DMS53 (cell line): ENCODE results near the gene IRF3.
"Not testable (repeated sequence)": the region's sequence is repeated elsewhere in the genome, so short reads cannot be mapped to it uniquely, and the experiment has no call there.

Experiments used
- DNase-seq: peaks from one replicate; lab custom pipeline; 2025; lab: John Stamatoyannopoulos, UW

IRF3 gene

DNA sequence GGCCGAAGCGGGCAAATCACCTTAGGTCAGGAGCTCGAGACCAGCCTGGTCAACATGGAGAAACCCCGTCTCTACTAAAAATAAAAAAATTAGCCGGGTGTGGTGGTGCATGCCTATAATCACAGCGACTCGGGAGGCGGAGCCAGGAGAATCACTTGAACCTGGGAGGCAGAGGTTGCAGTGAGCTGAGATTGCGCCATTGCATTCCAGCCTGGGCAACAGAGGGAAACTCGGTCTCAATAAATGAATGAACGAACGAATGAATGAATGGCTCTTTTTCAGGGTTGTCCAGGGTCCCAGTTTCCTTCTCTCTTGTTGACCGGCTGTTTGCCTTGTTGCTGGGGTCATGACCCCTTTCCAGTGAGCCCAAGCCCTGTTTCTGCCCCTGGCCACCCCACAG lies 47.8 kb downstream of the IRF3 start:
- not testable (repeated sequence) for DNase-seq

DNA sequence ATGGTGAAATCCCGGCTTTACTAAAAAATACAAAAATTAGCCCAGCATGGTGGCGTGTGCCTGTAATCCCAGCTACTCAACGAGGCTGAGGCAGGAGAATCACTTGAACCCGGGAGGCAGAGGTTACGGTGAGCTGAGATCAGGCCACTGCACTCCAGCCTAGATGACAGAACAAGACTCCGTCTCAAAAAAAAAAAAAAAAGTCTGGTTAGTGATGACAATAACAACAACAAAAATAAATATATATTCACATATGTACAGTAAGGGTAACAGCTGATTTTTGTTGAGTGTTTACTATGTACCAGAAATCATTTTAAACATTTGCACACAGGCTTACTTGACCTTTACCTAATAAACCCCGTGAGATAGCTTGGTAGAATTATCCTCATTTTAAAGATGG lies 48.7 kb downstream of the IRF3 start:
- DNase-seq = no peak

DNA sequence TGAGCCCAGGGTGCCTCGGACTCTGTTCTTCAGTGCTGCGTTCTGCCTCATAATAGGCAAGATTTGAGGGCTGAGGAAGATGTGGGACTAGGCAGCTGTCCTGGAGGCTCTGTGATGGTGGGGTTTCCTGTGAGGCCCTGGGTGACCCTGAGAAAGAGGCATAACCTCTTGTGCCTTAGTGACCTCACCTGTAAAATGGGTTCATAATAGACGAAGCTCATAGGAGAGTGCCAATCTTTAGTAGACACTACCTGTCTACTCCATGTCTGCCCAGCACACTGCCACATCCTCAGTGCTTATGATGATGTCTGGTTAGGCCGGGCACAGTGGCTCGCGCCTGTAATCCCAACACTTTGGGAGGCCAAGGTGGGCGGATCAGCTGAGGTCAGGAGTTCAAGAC lies 49.1 kb downstream of the IRF3 start:
- DNase-seq = no peak

DNA sequence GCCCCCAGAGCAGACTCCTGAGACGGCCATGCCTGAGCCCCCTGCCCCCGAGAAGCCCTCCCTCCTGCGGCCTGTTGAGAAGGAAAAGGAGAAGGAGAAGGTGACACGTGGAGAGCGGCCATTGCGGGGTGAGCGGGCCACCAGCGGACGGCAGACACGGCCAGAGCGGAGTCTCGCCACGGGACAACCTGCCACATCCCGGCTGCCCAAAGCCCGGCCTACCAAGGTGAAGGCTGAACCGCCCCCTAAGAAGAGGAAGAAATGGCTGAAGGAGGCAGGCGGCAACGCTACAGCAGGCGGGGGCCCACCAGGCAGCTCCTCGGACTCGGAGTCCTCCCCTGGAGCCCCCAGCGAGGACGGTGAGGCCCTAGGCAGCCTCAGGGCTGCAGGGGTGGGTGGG lies 49.8 kb downstream of the IRF3 start:
- no peak for DNase-seq

DNA sequence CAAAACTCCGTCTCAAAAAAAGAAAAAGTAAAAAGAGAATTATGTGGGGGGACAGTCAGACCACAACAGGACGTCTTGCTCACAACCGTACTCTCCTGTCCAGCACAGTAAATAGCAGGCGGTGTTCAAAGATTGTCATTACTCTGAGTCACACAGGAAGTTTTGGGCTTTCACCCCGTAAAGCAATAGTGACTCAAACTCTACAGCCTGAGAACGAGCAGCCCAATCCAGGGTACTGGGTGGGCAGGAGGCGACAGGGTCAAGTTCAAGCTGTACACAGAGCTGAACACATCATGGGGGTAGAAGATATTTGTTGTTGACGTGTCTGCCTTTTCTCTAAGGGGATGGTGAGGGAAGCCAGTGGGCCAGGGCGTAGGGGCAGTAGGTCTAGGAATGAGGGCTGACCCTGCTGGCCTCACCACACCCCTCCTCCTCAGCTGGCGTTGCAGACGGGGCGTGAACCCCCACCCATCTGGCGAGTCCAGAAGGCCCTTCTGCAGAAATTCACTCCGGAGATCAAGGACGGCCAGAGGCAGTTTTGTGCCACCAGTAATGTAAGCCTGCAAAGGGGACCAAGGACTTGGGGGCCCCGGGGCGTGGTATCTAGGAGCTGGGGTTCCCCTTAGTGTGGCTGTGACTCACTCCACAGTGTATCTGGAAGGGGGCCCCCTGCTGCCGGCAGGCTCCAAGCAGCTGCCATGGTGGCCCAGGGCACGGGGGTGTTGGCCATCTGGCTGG lies 51.4 kb downstream of the IRF3 start:
- DNase-seq = no peak

DNA sequence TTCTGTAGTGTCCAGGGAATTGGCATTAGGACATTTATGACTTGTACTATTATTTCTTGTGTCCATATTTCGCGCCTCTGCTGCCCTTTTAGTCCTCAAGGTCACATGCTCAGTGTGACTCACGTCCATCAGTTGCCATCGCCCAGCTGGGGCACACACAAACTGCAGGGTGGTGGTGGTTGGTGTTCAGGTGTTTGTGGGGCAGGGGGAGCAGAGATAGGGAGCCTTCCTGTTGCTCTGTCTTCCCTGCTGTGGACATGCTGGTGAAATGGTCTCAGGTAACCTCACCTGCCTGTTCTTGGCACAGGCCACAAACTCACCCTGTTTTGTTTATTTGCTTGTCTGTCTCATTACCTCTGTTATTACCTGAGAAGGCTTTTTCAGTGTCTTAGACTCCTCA lies 52.3 kb downstream of the IRF3 start:
- DNase-seq = no peak
